GM23248 (cell line): ENCODE results near the gene NMT1.

Source experiments
- EZH2 ChIP-seq: fragments of 200-600 bp; sonication (generic); IDR thresholded peaks from 2 replicates; pipeline ENCODE4 v1.6.1; 2018; ENCODE audit warnings: antibody characterized with exemption, mild to moderate bottlenecking; ENCODE audit not compliant: insufficient read depth, poor library complexity, severe bottlenecking
- EZH2phosphoT487 ChIP-seq: fragments of 200-600 bp; sonication (generic); IDR thresholded peaks from 2 replicates; pipeline ENCODE4 v1.6.1; 2018; ENCODE audit warnings: antibody characterized with exemption, moderate library complexity, mild to moderate bottlenecking, low read depth; ENCODE audit not compliant: insufficient read depth

GRCh38 chr17:45150911-45151809 is 90.0 kb downstream of the NMT1 start:
- TF ChIP-seq EZH2, result no peak
- no peak for TF ChIP-seq EZH2phosphoT487
